Glutamatergic neuron (in vitro differentiated cells): ENCODE measurements around the gene MRFAP1. TPM values are rescaled to one million over a fixed set of nuclear protein-coding genes. Genes with fewer than 3 reads are reported as not detected.

Source experiments
- DNase-seq: peaks from one replicate; pipeline ENCODE4 v3.0.0; 2022
- H3K27ac Mint-ChIP-seq: one replicate; pipeline ENCODE4 v1.8.0; 2020; ENCODE audit warnings: mild to moderate bottlenecking, mixed read lengths, inconsistent platforms; ENCODE audit not compliant: unreplicated experiment
- H3K27me3 Mint-ChIP-seq: one replicate; pipeline ENCODE4 v1.8.0; 2020; ENCODE audit warnings: mild to moderate bottlenecking, moderate library complexity, mixed read lengths, inconsistent platforms; ENCODE audit not compliant: unreplicated experiment
- H3K36me3 Mint-ChIP-seq: one replicate; pipeline ENCODE4 v1.8.0; 2020; ENCODE audit warnings: mild to moderate bottlenecking, mixed read lengths, inconsistent platforms; ENCODE audit not compliant: unreplicated experiment
- H3K4me1 Mint-ChIP-seq: one replicate; pipeline ENCODE4 v1.8.0; 2020; ENCODE audit warnings: mild to moderate bottlenecking, low read depth, mixed read lengths, inconsistent platforms; ENCODE audit not compliant: unreplicated experiment
- H3K4me3 Mint-ChIP-seq: one replicate; pipeline ENCODE4 v1.8.0; 2020; ENCODE audit warnings: mild to moderate bottlenecking, mixed read lengths, inconsistent platforms; ENCODE audit not compliant: unreplicated experiment
- H3K9me3 Mint-ChIP-seq: one replicate; pipeline ENCODE4 v1.8.0; 2020; ENCODE audit warnings: mild to moderate bottlenecking, moderate library complexity, mixed read lengths, inconsistent platforms; ENCODE audit not compliant: unreplicated experiment
- total RNA-seq: library from RNA; stranded (reverse); fragmentation: NEBNext Ultra II Directional; extraction: Animal tissue kit (Norgen Biotek cat#: 25700); gene quantifications from one replicate; pipeline ENCODE4 v1.2.1, GENCODE V29; 2021; ENCODE audit not compliant: unreplicated experiment
- TF ChIP-seq, protein P1 (sequence below): fragments of 200-600 bp; sonication (generic); IDR thresholded peaks from one replicate; pipeline ENCODE4 v1.5.0; 2021; ENCODE audit not compliant: partially characterized antibody, unreplicated experiment

The MRFAP1 gene
- total RNA-seq, 1 donor from 2014 or later = 226 TPM

DNA sequence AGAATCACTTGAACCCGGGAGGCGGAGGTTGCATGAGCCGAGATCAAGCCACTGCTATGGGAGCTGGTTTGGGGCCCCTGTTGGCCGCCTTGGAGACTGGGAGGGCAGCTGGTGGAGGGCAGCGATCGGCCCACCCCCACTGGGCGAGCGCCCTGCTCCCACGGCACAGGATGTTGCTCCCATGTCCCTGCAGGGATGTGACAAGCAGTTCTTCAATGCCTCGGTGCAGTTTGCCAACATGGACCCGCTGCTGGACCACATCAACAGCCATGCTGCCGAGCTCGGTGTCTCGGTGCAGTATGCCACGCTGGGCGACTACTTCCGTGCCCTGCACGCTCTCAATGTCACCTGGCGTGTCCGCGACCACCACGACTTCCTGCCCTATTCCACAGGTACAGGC, 46.1 kb upstream of the MRFAP1 start:
- peaks cover 13% of the 10 kb centered on the region for H3K4me1 Mint-ChIP-seq
- peaks cover 7% of the 10 kb centered on the region for H3K9me3 Mint-ChIP-seq
- TF ChIP-seq, protein P1, sequence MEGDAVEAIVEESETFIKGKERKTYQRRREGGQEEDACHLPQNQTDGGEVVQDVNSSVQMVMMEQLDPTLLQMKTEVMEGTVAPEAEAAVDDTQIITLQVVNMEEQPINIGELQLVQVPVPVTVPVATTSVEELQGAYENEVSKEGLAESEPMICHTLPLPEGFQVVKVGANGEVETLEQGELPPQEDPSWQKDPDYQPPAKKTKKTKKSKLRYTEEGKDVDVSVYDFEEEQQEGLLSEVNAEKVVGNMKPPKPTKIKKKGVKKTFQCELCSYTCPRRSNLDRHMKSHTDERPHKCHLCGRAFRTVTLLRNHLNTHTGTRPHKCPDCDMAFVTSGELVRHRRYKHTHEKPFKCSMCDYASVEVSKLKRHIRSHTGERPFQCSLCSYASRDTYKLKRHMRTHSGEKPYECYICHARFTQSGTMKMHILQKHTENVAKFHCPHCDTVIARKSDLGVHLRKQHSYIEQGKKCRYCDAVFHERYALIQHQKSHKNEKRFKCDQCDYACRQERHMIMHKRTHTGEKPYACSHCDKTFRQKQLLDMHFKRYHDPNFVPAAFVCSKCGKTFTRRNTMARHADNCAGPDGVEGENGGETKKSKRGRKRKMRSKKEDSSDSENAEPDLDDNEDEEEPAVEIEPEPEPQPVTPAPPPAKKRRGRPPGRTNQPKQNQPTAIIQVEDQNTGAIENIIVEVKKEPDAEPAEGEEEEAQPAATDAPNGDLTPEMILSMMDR = no peak
- no peak overlapping the region for H3K27ac Mint-ChIP-seq
- no peak for DNase-seq
- no peaks in the 10 kb centered on the region for H3K36me3 Mint-ChIP-seq
- no peak overlapping the region for H3K4me3 Mint-ChIP-seq
- H3K27me3 Mint-ChIP-seq = peaks cover 5% of the 10 kb centered on the region

DNA sequence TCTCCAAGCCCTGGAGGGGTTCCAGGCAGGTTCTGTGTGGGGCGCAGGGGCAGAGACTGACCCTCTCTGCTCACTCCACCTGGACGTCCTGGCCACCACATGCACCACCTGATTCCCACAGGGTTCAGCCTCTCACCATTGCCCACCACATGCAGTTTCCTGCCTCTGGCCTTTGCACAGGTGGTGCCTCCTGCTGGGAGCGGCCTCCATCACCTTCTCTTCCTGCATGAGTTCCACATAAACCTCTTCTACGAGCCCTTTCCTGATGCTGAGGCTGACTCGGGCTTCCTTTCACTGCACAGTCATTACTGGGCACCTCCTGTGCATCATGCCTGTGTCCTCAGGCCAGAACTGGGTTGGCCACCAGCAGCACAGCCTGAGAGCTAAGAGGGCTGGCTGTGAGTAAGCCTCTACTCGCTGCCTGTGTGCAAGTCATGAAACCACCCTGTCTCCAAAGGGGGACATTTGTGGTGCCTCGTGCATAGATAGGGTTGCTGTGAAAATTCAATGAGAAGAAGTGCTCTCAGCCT, 45.6 kb upstream of the MRFAP1 start:
- H3K9me3 Mint-ChIP-seq = peaks cover 7% of the 10 kb centered on the region
- H3K27me3 Mint-ChIP-seq = peaks cover 5% of the 10 kb centered on the region
- peaks cover 13% of the 10 kb centered on the region for H3K4me1 Mint-ChIP-seq
- TF ChIP-seq, protein P1 = no peak
- no peak for DNase-seq
- no peaks in the 10 kb centered on the region for H3K36me3 Mint-ChIP-seq
- H3K4me3 Mint-ChIP-seq = no peak overlapping the region
- no peak overlapping the region for H3K27ac Mint-ChIP-seq

DNA sequence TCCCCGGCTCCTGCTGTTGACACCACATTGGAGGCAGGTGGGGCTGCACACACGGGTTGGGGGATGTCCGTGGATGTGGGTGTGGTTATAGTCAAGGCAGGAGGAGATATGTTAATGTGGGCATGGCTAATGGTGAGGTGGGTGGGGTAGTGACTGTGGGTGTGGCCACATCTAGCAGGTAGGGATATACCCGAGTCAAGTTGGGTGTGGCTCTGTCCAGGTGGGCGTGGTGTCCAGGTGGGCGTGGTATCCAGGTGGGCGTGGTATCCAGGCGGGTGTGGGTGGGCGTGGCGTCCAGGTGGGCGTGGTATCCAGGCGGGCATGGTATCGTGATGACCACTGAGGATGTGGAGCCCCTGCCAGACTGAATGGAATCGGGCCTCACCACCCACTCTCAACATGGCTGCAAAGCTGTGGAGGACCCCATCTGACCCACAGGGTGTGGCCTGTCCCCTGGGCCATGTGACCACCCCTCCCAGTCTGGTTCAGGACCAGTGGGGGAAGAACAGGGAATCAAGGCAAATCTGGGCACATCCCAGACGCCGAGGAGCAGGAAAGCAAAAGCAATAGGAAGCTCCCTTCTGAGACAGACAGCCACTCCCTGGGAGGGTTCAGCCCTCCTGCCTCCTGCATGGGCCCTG, 44.5 kb upstream of the MRFAP1 start:
- H3K9me3 Mint-ChIP-seq = peaks cover 4% of the 10 kb centered on the region
- no peak overlapping the region for H3K4me3 Mint-ChIP-seq
- H3K4me1 Mint-ChIP-seq = peaks cover 12% of the 10 kb centered on the region
- H3K36me3 Mint-ChIP-seq = no peaks in the 10 kb centered on the region
- peaks cover 5% of the 10 kb centered on the region for H3K27me3 Mint-ChIP-seq
- H3K27ac Mint-ChIP-seq = no peak overlapping the region
- DNase-seq = no peak
- TF ChIP-seq, protein P1 = no peak

DNA sequence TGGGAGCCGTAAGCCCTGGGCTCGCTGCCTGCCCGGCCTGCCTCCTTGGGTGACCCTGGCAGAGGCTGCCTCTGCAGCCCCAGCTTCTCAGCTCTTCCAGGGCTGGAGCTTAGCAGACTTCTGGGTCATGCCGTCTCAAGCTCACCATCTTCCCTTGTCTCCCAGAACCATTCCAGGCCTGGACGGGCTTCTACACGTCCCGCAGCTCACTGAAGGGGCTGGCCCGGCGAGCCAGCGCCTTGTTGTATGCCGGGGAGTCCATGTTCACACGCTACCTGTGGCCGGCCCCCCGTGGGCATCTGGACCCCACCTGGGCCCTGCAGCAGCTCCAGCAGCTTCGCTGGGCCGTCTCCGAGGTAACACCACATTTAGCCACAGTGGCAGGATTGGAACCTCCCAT, 43.5 kb upstream of the MRFAP1 start:
- H3K4me3 Mint-ChIP-seq = no peak overlapping the region
- TF ChIP-seq, protein P1 = no peak
- no peak overlapping the region for H3K27ac Mint-ChIP-seq

DNA sequence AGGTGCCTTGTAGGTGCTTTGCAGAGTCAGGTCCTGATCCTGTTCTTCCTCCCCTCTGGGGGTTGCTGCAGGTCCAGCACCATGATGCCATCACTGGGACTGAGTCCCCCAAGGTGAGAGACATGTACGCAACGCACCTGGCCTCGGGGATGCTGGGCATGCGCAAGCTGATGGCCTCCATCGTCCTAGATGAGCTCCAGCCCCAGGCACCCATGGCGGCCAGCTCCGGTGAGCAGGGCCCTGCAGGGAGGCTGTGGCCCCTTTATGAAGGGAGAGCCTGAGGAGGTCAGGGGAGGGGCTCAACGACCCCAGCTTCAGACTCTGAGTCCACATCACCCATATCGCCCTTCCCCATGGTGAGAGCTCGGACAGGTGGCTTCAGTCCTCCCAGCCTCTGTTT, 42.4 kb upstream of the MRFAP1 start:
- H3K36me3 Mint-ChIP-seq = no peaks in the 10 kb centered on the region
- H3K4me3 Mint-ChIP-seq = no peak overlapping the region
- H3K4me1 Mint-ChIP-seq = peaks cover 6% of the 10 kb centered on the region
- DNase-seq = no peak
- TF ChIP-seq, protein P1 = no peak
- no peaks in the 10 kb centered on the region for H3K9me3 Mint-ChIP-seq
- H3K27me3 Mint-ChIP-seq = no peaks in the 10 kb centered on the region
- H3K27ac Mint-ChIP-seq = no peak overlapping the region

More for the DNA sequence above, 43.5 kb upstream of the MRFAP1 start:
- no peak for DNase-seq
- Mint-ChIP-seq H3K27me3 (peaks cover 1% of the 10 kb centered on the region), H3K4me1 (peaks cover 6% of the 10 kb centered on the region), H3K9me3 (no peaks in the 10 kb centered on the region), H3K36me3 (no peaks in the 10 kb centered on the region)
